ENCODE measurements around the gene PROK1.

PROK1 gene

DNA sequence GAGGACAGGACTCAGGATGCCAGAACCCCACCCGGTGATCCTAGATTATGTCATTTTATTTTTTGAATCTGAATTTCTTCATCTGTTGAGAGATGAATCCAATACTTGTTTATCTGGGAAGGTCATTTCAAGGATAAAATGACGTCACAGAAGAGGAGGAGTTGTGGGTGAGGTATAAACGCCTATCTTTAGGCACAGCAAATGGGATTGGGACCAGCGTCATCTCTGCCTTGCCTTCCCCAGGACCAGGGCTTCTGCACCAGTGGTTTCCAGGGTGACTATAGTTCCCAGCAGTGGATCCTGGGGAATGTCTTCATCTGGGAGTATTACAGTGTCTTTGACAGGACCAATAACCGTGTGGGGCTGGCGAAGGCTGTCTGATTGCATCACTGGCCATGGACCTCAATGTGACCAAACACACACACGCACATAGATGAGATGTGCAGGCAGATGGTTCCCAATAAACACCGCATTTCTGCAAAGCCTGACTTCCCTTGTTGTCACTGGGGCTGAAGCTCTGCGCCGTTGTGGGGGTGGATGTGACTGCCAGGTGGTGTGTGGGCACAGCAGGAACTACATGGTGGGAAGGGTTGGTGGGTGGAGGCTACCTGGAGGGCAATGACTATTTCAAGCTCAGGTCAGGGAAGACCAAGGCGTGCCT lies 40.0 kb downstream of the PROK1 start:
- no peak for DNase-seq

DNA sequence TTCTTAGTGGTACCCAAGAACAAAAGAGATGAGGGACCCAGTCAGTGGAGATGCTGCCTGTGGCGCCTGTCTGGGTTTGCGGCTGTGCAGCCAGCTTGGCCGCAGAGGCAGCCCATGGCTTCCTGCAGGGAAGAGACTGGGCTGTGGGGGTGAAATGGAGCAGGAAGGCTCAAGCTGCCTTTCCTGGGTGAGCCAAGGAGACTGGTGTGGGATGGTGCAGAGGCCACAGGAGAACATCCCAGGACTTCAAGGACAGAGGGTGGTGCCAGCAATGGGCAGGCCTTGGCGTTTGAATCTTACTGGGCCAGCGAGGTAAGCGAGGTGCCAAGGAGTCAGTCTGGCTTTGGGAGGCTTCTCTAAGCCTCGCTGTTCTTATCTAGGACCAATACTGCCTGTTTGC lies 41.6 kb downstream of the PROK1 start:
- DNase-seq: no peak

DNA sequence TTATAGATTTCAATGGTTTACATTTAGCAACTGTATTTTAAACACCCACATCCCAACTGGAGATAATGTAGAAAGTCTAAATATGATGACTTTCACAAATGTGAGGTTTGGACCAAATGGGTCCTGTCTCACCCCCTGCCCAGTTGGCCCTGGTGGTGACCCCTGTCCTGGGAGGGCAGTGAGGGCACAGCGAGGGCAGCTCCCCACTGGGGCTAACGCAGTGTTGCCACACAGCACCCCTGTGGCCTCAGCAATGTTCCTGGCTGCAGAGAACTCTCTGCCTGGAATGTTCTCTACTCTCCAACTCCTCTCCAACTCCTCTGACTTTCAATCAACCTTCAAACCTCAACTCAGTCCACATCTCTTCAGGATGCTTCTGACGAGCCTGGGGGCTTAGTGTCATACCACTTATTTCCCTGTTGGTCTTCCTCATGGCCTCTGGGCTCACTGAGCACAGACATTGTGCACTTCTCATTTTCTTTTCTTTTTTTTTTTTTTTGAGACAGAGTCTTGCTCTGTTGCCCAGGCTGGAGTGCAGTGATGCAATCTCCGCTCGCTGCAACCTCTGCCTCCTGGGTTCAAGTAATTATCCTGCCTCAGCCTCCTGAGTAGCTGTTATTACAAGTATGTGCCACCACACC lies 42.2 kb downstream of the PROK1 start:
- no peak for DNase-seq

DNA sequence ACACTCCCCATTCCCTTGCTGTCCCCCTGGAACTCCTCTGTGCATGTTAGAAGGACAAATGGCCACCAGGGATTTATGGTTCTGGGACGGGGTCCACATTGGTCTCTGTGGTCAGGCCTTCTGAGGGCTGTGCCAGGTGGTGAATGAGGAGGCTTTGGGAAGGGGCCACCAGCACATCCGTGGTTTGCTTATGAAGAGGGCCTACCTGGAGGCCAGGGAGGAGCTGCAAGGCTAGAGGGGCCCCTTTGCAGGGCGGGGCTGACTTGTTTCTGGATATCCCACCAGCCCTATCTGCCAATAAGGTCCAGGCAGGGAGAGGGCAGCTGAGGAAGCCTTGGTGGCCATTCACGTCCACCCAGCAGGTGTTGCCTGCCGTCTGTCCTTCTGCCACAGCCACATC lies 43.1 kb downstream of the PROK1 start:
- no peak for DNase-seq

DNA sequence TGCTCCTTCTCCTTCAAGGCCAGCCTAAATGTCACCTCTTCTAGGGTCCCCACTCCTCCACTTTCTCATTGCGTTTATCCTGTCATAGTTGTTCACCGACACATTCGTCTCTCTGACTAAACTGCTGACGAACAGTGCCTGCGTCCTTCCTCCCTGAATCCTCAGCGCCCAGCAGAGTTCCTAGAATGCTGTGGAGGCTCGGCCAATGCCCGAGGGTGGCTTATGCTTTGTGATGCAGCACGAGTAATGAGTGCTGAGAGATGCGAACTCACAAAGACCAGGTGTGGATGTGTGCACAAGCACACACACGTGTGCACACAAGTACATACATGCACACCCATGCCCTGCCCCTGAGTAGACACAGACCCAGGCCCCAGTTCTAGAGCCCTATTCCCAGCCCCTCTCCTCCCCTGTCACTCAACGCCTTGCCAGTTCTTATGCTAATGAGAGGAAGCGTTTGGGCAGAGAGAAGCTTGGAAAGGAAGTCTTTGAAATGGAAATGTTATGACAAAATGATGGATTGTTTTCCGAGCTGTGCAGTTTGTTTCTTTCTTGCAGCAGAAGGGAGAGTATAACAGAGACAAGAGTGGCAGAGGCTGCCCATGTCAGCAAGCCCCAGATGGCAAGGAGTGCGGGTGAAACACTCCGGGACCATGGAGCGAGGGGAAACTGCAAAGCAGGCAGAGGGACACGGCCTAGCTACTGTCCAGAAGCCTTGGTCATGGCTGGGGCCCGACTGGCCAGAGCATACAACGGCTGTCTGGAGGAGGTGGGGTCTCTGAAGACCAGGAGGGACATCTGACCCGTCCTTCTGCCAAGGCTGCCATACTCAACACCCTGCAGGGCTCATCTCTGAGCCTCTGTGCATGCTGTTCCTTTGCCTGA lies 43.8 kb downstream of the PROK1 start:
- DNase-seq: no peak

DNA sequence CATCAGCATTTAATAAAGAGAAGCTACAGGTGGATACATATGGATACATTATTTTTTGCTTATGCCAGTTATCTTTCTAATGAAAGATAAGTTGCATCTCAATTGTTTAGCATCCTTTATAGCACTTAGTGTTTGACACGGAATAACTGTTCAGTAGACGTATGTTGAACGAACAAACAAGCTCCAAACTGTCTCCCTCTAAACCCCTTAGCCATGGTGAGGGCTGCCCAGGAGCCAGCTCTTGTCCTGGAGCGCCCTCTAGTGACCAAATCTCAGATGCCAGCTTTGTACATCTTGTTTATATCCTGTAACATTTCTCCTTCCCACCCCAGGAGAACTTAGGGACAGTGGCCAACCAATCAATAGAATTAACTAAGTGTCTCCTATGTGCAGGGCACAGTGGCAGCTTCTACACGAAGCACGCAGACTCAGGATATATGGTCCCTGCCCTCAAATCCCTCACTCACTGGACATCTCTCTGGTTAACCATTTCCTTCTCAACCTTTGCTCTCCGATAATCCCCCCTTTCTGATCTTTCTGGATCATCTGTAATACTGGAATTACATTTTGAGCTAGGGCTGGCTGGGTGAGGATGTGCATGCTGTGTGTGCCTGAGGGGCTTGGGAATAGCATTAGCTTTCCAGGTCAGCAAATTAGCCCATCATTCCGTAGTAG lies 45.1 kb downstream of the PROK1 start:
- peak; percentile 80 for DNase-seq

DNA sequence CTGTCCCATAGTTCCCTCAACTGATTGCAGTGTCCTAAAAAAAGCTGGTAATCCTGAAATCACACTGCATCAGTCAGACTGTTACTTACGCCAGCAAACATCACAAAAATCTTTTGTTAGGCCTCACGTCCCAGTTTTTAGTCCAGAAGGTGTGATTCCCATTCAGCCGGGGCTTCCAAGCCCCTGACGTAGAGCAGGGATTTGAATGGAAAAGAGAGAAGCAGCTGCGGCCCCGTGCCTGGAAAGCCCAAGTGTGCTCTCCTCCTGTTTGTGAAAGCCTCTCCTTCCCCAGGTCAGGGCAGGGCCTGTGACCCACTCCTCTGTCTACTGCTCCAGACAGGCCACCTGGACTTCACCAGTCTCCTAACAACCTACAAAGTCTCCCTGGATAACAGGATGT lies 47.3 kb downstream of the PROK1 start:
- DNase-seq: no peak

DNA sequence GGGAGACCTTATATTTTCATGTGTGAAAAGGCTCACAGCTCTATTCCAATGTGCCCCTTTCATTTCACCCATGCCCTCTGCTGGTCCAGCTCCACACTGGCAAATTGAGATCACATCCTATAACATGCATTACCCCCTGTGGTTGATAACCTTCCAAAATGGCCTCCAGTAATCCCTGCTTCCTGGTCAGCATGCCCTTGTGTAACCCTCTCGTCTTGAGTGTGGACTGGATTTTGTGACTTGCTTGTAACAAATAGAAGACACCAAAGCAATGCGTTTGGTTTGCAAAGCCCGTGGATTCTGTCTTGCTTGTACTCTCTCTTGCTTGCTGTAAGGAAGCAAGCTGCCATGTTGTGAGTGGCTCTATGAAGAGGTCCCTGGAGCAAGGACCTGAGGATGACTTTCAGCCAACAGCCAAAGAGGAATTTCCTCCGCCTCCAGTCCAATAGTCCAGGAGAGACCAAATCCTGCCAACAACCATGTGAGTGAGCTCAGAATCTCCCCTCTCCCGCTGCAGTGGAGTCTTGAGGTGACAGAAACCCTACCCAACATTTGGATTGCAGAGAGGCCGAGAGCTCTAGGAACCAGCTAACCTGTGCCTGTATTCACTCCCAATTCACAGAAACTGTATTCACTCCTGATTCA lies 50.7 kb downstream of the PROK1 start:
- DNase-seq: no peak

DNA sequence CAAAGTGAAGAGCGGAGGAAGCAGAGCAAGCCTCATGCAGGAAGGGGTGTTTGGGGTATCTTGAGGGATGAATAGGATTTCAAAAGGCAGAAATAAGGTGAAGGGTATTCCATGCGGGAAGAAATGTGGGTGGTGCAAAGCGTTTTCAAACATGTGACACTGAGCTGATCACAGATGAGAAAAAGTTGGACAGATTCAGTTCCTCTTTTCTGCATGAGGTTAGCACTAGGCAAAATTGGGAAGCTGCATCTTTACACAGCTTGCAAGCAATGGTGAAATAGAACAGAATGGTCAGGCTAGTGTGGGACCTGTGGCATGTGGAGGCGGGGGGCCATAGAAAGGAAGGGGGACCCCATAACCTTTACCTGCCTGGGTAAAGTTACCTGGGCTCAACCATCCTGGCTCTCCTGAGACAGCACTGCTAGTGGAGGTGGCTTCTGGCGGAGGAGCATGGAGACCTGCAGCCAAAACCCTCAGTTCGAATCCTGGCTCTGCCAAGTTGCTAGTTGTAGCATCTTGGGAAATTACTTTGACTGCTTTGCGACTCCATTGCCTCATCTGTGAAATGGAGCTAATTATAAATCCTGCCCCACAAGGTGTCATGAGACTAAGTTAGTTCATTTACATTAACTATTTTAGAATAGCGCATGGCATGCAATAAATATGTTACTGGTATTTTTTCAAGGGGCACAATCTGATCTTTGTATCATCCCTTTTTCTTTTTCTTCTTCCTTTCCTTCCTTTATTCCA lies 51.6 kb downstream of the PROK1 start:
- DNase-seq: no peak

DNA sequence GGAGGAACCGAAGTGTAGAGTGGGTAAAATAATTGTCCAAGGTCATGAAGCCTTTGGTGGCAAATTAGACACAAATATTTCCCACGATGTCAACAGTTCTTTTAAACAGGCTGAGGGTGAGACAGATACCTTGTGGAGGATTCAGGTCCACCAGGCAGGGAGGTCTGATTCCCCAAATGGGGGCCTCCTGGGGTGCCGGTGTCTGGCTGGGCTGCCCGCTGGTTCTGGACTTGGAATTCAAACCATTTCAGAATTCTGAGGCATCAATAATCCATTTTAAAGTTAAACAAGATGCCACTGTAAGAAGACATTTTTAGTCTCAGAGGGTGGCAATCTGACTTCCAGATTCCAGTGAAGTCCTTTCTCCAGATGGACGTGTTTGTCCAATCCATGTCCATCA lies 52.5 kb downstream of the PROK1 start:
- no peak for DNase-seq

DNA sequence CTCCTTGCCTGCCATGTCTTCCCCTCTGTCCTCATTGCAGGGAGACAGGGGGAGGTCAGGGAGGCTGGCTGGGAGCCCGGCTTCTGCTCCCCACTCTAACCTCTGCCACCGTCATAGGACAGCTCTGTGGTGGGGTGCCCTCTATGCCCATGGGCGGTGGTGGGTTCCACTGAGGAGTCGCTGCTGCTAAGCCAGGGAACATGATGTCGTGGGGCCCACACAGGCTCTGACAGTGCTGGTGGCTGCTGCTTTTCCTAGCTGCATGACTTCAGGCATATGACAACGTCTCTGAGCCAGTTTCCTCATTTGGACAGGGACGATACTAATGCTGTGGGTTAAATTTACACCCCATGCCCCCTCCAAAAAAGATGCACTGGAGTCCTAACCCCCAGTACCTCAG lies 53.3 kb downstream of the PROK1 start:
- no peak for DNase-seq

DNA sequence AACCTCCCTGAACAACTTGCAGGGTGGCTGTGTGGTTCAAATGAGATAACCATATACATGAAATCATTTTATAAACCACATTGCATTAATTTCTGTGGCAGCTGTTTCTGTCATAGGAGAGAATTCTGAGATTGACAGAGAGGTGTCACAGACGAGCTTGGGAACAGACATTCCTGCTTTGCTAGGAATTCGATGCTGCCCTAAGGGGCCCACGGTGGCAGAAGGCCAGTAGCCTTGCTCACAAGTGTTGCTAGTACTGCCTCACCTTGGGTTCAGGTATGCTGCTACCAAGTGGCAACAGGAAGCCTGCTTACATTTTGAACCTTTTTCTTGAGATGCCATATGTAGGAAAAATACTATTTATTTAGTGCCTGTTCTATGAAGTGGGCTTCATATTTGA lies 54.6 kb downstream of the PROK1 start:
- DNase-seq: no peak

DNA sequence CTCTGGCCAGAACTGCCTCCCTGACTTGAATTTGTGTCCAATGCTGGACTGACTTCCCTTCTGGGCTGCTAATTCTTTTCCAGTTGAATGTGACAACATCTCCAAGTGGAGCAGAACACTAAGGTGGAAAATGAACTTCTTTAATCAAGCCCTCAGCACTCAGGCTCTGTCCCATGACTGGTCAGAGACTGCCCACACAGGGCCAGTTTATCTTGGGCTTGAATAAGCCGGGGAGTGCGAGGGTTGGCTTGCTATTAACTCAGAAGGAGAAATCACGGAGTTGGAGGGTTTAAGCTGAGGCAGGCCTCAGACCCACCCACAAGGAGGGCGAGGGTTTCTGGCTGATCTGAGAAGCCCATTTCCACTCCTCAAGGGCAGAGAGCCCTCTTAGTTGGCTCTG lies 55.6 kb downstream of the PROK1 start:
- no peak for DNase-seq
